Heart left ventricle (tissue), 13 donors: ENCODE results near the gene HSD11B1.

Source experiments
- CTCF ChIP-seq, 12 donors: fragments of 200-600 bp; sonication (generic) in 4 of 12; IDR thresholded peaks; one replicate each; pipeline versions ENCODE4 v1.5.0 to v1.8.0; 2018 to 2022; ENCODE audit warnings: antibody characterized with exemption in 12 of 12, mild to moderate bottlenecking in 5 of 12
- POLR2A ChIP-seq, 2 donors: fragments of 450-650 bp; IDR thresholded peaks; one replicate each; pipeline ENCODE4 v1.6.1; 2017; ENCODE audit warnings: antibody characterized with exemption in 2 of 2, mild to moderate bottlenecking in 2 of 2, moderate library complexity in 2 of 2
- donor health status: ischemic (EF 13 %, LVEDD 7.1; RV severe dilation, severe dysfunction).
- donor health status: DM: no; HTN: yes; CAD: no.
- donor health status: DM: no; HTN: no; CAD: no.
- donor health status: ischemic (EF 25% LVEDD 6.9; RV normal size, moderate dysfunction).
- donor health status: ischemic (EF 25% LVEDD 5.7; RV mildly dilated, moderate dysfunction).
- donor health status: ischemic (EF 35%, LVEDD 5.7; RV mildly dilated, moderate dysfunction).
- donor health status: nonischemic (EF 11% LVEDD 7.7; RV severe dilation, severe dysfunction).
- donor health status: DM: yes; HTN: yes; CAD: no.
- donor health status: PGD.
- donor health status: ischemic (EF 29% LVEDD 5.4; RV normal size, mild dysfunction).
- donor health status: nonischemic (EF 23%, LVEDD 6.1; RV moderate dilation, normal function).

DNA sequence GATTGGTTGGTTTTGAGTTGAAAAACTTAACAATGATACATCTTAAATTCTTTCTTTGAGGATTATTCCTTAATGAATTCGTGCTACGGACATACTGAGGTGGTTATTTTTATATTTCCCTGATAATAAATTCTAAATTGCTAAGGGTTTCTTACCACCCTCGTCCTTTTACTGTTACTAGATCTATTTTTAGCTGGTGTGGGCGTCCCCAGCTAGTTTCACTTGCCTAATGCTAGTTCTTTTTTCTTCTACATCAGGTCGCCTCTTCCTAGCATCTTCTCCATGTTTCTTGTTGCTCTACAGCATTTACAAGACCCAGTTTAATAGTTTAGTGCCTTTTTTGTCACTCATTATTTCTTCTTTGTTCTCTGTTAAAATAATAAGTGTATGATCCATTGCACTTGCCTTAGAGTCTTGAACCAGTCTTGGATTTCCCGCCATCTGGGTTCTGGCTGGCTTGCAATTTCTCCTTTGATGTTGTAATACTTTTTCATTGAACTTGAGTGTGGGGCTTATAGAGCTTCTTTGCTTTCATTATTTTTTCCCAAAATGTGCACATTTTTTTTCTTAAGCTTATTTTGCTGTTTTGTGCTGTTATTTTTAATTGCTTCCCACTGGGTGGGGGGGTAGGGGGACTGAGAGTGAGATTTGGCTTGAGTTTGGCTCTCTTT is 677 bp upstream of the HSD11B1 start:
- TF ChIP-seq CTCF (IDR thresholded peaks at IDR 0.05) (no peak), POLR2A (IDR thresholded peaks at IDR 0.05) (no peak)
